B cell (primary cell): ENCODE measurements around the gene KRTDAP.

Source experiments
- CTCF ChIP-seq: fragments of 200-600 bp; IDR thresholded peaks from one replicate; pipeline ENCODE4 v1.8.0; 2022; ENCODE audit warnings: antibody characterized with exemption, mild to moderate bottlenecking
- EZH2 ChIP-seq: IDR thresholded peaks from 2 replicates; pipeline ENCODE4 v1.6.1; 2012; ENCODE audit warnings: borderline replicate concordance, low read depth, mild to moderate bottlenecking, moderate library complexity, low read length; ENCODE audit not compliant: insufficient read depth, poor library complexity, severe bottlenecking

GRCh38 chr19:35447606-35448469 lies 42.4 kb downstream of the KRTDAP start, which contains the start of gene FFAR2:
- no peak for TF ChIP-seq CTCF
- TF ChIP-seq EZH2, result no peak
